Activated CD4-positive, alpha-beta T cell treated with anti-CD3 and anti-CD28 coated beads for 48 hours (primary cell): ENCODE measurements around the gene PMS2.
"Not testable (repeated sequence)": the region's sequence is repeated elsewhere in the genome, so short reads cannot be mapped to it uniquely, and the experiment has no call there.

Experiments
- DNase-seq: peaks from one replicate; pipeline ENCODE4 v3.0.0-alpha.2; 2020

Gene PMS2, protein sequence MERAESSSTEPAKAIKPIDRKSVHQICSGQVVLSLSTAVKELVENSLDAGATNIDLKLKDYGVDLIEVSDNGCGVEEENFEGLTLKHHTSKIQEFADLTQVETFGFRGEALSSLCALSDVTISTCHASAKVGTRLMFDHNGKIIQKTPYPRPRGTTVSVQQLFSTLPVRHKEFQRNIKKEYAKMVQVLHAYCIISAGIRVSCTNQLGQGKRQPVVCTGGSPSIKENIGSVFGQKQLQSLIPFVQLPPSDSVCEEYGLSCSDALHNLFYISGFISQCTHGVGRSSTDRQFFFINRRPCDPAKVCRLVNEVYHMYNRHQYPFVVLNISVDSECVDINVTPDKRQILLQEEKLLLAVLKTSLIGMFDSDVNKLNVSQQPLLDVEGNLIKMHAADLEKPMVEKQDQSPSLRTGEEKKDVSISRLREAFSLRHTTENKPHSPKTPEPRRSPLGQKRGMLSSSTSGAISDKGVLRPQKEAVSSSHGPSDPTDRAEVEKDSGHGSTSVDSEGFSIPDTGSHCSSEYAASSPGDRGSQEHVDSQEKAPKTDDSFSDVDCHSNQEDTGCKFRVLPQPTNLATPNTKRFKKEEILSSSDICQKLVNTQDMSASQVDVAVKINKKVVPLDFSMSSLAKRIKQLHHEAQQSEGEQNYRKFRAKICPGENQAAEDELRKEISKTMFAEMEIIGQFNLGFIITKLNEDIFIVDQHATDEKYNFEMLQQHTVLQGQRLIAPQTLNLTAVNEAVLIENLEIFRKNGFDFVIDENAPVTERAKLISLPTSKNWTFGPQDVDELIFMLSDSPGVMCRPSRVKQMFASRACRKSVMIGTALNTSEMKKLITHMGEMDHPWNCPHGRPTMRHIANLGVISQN

DNA sequence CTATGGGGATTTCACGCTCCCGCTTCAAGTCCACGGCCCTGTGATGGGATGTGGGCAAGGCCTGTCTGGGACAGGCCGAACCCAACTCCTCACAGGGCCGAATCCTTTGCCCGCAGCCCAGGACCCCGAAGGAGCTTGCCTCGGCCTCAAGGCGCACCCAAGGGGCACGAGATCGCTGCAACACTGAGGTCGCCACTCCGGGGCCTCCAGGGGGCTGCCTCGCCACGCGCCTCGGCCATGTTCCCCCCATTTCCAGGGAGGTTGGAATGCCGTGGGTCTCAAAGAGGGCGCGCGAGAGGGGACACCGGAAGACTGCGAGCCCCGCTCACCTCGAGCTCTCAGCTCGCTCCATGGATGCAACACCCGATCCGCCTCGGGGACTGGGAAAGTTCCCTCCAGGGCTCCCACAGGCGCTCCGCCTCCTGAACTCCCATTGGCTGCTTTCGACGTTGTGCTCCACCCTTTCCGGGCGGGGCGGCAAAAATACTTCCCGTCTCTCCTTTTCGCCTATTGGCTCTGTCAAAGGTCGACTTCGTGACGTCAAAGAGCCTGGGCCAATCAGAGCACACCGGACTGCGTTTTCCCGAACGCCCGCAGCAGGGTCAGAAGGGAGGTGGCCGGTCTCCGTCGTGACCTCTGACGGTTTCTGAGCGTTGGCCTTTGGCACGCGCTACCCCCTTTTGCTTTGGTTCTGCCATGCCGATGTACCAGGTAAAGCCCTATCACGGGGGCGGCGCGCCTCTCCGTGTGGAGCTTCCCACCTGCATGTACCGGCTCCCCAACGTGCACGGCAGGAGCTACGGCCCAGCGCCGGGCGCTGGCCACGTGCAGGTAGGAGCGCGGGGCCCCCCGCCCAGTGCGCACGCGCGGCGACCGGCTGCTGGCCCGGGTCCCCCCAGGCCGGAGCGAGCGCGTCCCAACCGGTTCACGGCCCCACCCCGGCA, at the start of gene PMS2, which contains the start of gene AIMP2:
Gene PMS2 (minus strand): TSS at position 382 of the 944 bp plus-strand sequence. CDS start 30 bp downstream, at position 352.
Gene AIMP2 (plus strand): TSS at position 605 of the 944 bp plus-strand sequence. CDS start 92 bp downstream, at position 697.
- DNase-seq, result peak; percentile 98

- DNase-seq, result no peak
Observed at GRCh38 chr7:6057316-6058129, 48.7 kb upstream of the PMS2 start.

DNA sequence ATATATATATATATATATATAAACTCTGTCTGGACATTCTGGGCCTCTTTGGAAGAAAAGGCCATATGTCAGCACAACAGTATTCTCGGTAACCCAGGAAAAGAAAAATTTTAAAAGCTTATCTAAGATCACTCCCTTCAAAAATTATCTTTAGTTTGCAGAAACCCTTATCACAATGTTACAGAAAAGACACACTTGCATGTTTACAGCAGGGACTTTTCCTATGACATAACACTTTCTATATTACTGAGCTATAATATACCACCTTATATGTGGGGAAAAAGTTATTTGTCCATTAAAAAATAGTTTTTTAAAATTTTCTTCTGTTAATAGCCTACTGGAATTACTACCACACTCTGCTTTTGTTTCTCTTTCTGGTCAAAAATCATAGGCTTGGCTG, 47.8 kb upstream of the PMS2 start:
- no peak for DNase-seq

- not testable (repeated sequence) for DNase-seq
Observed at GRCh38 chr7:6051185-6051584, 42.3 kb upstream of the PMS2 start.

- DNase-seq, result no peak
Observed at GRCh38 chr7:6049780-6050179, 40.9 kb upstream of the PMS2 start.

- no peak for DNase-seq
Observed at GRCh38 chr7:6035686-6036085, 26.8 kb upstream of the PMS2 start.

- no peak for DNase-seq
Observed at GRCh38 chr7:6035165-6035564, 26.3 kb upstream of the PMS2 start.

DNA sequence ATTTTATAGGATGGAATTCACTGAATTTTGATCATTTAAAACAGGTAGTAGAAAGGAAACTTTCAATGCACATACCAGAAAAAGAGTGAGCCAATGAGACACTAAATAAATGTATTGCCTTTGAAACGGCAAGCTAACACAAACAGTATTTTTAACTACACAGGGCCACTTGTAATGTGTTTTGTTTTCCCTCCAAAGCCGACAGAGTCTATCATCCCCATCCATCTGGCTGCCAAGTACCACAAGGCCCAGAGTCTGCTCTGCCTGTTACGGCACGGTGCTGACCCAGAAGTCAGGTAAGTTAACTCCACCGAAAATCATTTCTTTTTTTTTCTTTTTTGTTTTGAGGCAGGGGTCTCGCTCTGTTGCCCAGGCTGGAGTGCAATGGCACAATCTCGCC, 23.8 kb upstream of the PMS2 start:
- DNase-seq, result no peak

GRCh38 chr7:6032167-6032566, 23.3 kb upstream of the PMS2 start:
- DNase-seq, result no peak

GRCh38 chr7:6031567-6031966, 22.7 kb upstream of the PMS2 start:
- DNase-seq, result no peak

- no peak for DNase-seq
Observed at GRCh38 chr7:6030988-6031387, 22.1 kb upstream of the PMS2 start, which contains the start of gene ANKRD61. ANKRD61 (plus strand) TSS chr7:6031376; CDS start chr7:6031376, 0 bp downstream.

DNA sequence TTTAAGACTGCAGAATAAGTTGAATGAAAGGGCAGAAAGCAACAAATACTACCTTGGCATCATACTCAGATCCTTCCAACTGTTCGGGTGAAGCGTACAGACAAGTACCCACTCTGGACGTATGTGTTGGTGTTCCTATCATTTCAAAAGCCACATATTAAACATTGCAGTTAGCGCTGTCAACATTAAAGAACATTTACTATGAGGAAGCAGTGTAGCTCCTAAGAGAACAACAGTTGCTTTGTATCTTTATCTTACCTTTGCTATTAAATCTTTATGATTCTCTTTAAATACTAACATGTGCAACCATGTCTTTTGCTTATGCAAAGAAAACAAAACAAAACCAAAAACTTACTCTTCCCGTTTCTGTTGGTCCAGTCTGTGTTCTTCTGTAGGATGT, 19.7 kb upstream of the PMS2 start:
- DNase-seq, result no peak

GRCh38 chr7:6027806-6028365, 19.0 kb upstream of the PMS2 start:
- no peak for DNase-seq

- no peak for DNase-seq
Observed at GRCh38 chr7:6026820-6027311, 18.0 kb upstream of the PMS2 start.

GRCh38 chr7:6026011-6026819, 17.4 kb upstream of the PMS2 start:
- peak; percentile 75 for DNase-seq

GRCh38 chr7:6023974-6024435, 15.2 kb upstream of the PMS2 start:
- no peak for DNase-seq

DNA sequence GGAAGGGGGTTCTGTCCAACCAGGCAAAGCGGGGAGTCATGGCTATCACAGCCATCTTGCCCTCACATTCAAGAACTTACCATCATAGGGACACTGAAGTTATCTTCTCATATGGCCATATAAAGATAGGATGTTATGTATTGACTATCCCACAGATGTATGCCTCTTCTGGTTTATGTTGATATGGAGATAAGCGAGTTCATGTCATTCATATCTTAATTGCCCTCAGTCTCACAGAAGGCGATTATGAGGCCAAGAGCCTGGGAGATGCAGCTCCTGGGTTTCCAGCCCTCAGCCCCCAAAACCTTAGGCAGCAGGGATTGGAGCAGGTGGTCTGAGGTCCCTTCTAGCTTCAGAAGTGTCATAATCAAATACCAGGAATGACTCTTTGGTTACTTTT, 13.9 kb upstream of the PMS2 start:
- DNase-seq, result no peak

DNA sequence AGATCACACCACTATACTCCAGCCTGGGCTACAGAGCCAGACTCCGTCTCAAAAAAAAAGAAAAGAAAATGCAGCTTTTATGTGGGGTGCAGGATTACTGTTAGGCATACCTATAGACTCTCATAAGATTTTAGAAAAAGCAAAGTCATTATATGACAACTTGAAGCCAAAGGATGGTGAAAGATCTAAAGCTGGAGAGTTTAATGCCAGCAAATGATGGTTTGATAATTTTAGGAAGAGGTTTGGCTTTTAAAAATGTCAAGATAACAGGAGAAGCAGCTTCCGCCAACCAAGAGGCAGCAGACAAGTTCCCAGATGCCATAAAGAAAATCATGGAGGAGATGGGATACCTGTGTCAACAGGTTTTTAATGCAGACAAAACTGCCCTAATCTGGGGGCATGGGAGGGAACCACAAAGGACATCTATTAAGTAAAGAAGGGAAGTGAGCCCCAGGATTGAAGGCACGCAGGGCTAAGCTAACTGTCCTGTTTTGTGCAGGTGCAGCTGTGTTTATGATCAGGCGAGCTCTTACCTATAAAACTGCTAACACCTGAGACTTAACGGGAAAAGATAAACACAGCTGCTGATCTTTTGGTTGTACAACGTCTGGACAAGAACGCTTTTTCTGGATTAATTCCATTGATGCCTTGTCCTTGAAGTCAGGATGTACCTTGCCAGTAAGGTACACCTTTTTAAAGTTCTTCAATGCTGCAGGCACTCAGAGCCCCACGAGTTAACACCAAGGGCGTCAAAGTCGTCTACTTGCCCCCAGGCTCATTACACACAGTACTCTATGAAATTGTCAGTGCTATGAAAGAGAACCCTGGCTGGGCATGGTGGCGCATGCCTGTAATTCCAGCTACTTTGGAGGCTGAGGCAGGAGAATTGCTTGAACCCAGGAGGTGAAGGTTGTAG, 11.8 kb upstream of the PMS2 start:
- DNase-seq, result no peak

DNA sequence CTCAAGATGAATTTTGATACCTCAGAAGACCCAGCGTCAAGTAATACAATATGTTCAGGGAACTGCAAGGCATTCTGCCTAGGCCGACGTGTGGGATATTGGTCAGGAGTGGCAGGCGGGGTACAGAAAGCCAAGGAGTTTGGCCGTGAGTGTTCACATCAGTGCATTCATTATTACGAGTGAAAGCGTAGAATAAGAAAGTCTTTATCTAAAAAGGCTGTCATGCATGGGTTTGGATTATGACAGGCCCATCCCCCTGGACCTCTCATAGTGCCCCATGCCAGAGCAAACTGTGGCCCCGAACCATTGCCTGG, 7.8 kb upstream of the PMS2 start:
- no peak for DNase-seq
